NCI-H524 treated with DMSO at 0.1 percent for 48 hours (cell line): ENCODE results near the gene SPATA3.

Experiments used
- DNase-seq: peaks from one replicate; lab custom pipeline; 2025; lab: John Stamatoyannopoulos, UW

The SPATA3 gene

GRCh38 chr2:231050018-231050901 is 54.3 kb downstream of the SPATA3 start:
- no peak for DNase-seq

- DNase-seq = no peak
Observed at GRCh38 chr2:231051116-231051515, 55.2 kb downstream of the SPATA3 start.

GRCh38 chr2:231052494-231053451 is 56.9 kb downstream of the SPATA3 start:
- no peak for DNase-seq

- DNase-seq = no peak
Observed at GRCh38 chr2:231053846-231054245, 57.9 kb downstream of the SPATA3 start.

- peak; percentile 20 for DNase-seq
Observed at GRCh38 chr2:231056453-231057416, 60.8 kb downstream of the SPATA3 start, which contains the start of gene PSMD1. TSS of gene PSMD1 (plus strand) at chr2:231056867. CDS start at chr2:231057026, 159 bp downstream.

- no peak for DNase-seq
Observed at GRCh38 chr2:231057590-231057989, 61.7 kb downstream of the SPATA3 start.
